Hepatocyte (in vitro differentiated cells): ENCODE data around the gene UBR1.

Source experiments
- EZH2 ChIP-seq: fragments of 200-600 bp; sonication (generic); IDR thresholded peaks from 2 replicates; pipeline ENCODE4 v1.6.1; 2016; ENCODE audit warnings: antibody characterized with exemption, mild to moderate bottlenecking, borderline replicate concordance
- TF ChIP-seq, protein P1 (sequence below): fragments of 200-600 bp; sonication (generic); IDR thresholded peaks from 2 replicates; pipeline ENCODE4 v1.5.1; 2016; ENCODE audit warnings: antibody characterized with exemption, mild to moderate bottlenecking; ENCODE audit not compliant: poor library complexity

DNA sequence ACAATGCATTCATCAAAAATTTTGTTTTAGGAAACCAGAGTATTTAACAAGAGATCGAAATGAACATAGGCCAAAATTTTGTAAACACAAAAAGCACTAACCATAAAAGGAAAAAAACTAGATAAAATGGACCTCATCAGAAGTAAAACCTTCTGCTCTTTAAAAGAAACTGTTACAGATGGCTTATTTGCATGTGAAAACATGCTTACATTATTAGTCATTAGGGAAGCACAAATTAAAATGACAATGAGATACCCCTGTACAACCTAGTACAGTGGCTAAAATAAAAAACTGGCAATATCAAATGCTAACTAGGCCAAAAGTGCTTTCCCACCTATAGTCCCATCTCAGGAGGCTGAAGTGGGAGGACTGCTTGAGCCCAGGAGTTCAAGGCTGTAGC lies 19.3 kb downstream of the UBR1 start:
- no peak for TF ChIP-seq EZH2
- TF ChIP-seq, protein P1, sequence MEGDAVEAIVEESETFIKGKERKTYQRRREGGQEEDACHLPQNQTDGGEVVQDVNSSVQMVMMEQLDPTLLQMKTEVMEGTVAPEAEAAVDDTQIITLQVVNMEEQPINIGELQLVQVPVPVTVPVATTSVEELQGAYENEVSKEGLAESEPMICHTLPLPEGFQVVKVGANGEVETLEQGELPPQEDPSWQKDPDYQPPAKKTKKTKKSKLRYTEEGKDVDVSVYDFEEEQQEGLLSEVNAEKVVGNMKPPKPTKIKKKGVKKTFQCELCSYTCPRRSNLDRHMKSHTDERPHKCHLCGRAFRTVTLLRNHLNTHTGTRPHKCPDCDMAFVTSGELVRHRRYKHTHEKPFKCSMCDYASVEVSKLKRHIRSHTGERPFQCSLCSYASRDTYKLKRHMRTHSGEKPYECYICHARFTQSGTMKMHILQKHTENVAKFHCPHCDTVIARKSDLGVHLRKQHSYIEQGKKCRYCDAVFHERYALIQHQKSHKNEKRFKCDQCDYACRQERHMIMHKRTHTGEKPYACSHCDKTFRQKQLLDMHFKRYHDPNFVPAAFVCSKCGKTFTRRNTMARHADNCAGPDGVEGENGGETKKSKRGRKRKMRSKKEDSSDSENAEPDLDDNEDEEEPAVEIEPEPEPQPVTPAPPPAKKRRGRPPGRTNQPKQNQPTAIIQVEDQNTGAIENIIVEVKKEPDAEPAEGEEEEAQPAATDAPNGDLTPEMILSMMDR = no peak
